Chondrocyte (in vitro differentiated cells): ENCODE data around the gene FIGLA. TPM values are rescaled to one million over a fixed set of nuclear protein-coding genes. Genes with fewer than 3 reads are reported as not detected.

ENCODE experiments used
- DNase-seq: peaks from one replicate; pipeline ENCODE4 v3.0.0; 2021; ENCODE audit warnings: mixed read lengths, low spot score
- H3K27ac Mint-ChIP-seq: one replicate; pipeline ENCODE4 v1.8.0; 2021; ENCODE audit warnings: mild to moderate bottlenecking, moderate library complexity, mixed read lengths; ENCODE audit not compliant: unreplicated experiment
- H3K27me3 Mint-ChIP-seq: 2 replicates; pipeline ENCODE4 v1.8.0; 2021; ENCODE audit warnings: low read depth, mixed read lengths
- H3K36me3 Mint-ChIP-seq: 2 replicates; pipeline ENCODE4 v1.8.0; 2021; ENCODE audit warnings: low read depth, mixed read lengths
- H3K4me1 Mint-ChIP-seq: 2 replicates; pipeline ENCODE4 v1.8.0; 2021; ENCODE audit warnings: low read depth, mild to moderate bottlenecking, mixed read lengths
- H3K4me3 Mint-ChIP-seq: one replicate; pipeline ENCODE4 v1.8.0; 2021; ENCODE audit warnings: mild to moderate bottlenecking, moderate library complexity, mixed read lengths; ENCODE audit not compliant: unreplicated experiment
- H3K9me3 Mint-ChIP-seq: 2 replicates; pipeline ENCODE4 v1.8.0; 2021; ENCODE audit warnings: low read depth, mixed read lengths
- CTCF ChIP-seq: fragments of 200-600 bp; sonication (generic); IDR thresholded peaks from 2 replicates; pipeline ENCODE4 v1.5.0; 2021; ENCODE audit warnings: antibody characterized with exemption, mild to moderate bottlenecking, moderate library complexity
- total RNA-seq: library from RNA; stranded (reverse); gene quantifications from 3 replicates; pipeline ENCODE4 v1.2.1, GENCODE V29; 2021

Gene FIGLA
- total RNA-seq, 1 donor from 2014 or later = not detected

- H3K9me3 Mint-ChIP-seq = no peaks in the 10 kb centered on the region
- peaks cover 42% of the 10 kb centered on the region for H3K27me3 Mint-ChIP-seq
- no peak for DNase-seq
- no peak overlapping the region for H3K27ac Mint-ChIP-seq
- no peak overlapping the region for H3K4me3 Mint-ChIP-seq
- no peak for TF ChIP-seq CTCF
- H3K36me3 Mint-ChIP-seq = no peaks in the 10 kb centered on the region
- no peaks in the 10 kb centered on the region for H3K4me1 Mint-ChIP-seq
Observed at GRCh38 chr2:70807828-70808118, 17.3 kb upstream of the FIGLA start.

GRCh38 chr2:70807102-70807827 lies 16.8 kb upstream of the FIGLA start:
- H3K27me3 Mint-ChIP-seq = peaks cover 40% of the 10 kb centered on the region

GRCh38 chr2:70806620-70807019 lies 16.2 kb upstream of the FIGLA start:
- peak overlapping the region; percentile 22 for H3K27ac Mint-ChIP-seq
- no peak for TF ChIP-seq CTCF
- H3K4me3 Mint-ChIP-seq = no peak overlapping the region
- H3K36me3 Mint-ChIP-seq = no peaks in the 10 kb centered on the region
- H3K27me3 Mint-ChIP-seq = peaks cover 39% of the 10 kb centered on the region
- no peak for DNase-seq
- H3K9me3 Mint-ChIP-seq = no peaks in the 10 kb centered on the region
- no peaks in the 10 kb centered on the region for H3K4me1 Mint-ChIP-seq

More at GRCh38 chr2:70807102-70807827, 16.8 kb upstream of the FIGLA start:
- H3K9me3 Mint-ChIP-seq = no peaks in the 10 kb centered on the region
- no peaks in the 10 kb centered on the region for H3K36me3 Mint-ChIP-seq
- no peak overlapping the region for H3K27ac Mint-ChIP-seq
- H3K4me3 Mint-ChIP-seq = no peak overlapping the region
- no peak for DNase-seq
- no peaks in the 10 kb centered on the region for H3K4me1 Mint-ChIP-seq
- TF ChIP-seq CTCF = no peak

- no peak for DNase-seq
- Mint-ChIP-seq H3K27me3 (peaks cover 42% of the 10 kb centered on the region), H3K4me3 (no peak overlapping the region), H3K27ac (no peak overlapping the region), H3K36me3 (peaks cover 2% of the 10 kb centered on the region), H3K4me1 (no peaks in the 10 kb centered on the region), H3K9me3 (no peaks in the 10 kb centered on the region)
- TF ChIP-seq CTCF = no peak
Observed at GRCh38 chr2:70806013-70806412, 15.6 kb upstream of the FIGLA start.

GRCh38 chr2:70801607-70802263 lies 11.3 kb upstream of the FIGLA start:
- Mint-ChIP-seq H3K27me3 (peaks cover 38% of the 10 kb centered on the region), H3K4me3 (no peak overlapping the region), H3K9me3 (peaks cover 15% of the 10 kb centered on the region), H3K27ac (no peak overlapping the region), H3K4me1 (no peaks in the 10 kb centered on the region), H3K36me3 (peaks cover 6% of the 10 kb centered on the region)
- DNase-seq = no peak
- TF ChIP-seq CTCF = no peak
